NCI-H2196 (cell line): Measurements from ENCODE around the gene ACSL4.
"Not testable (repeated sequence)": the region's sequence is repeated elsewhere in the genome, so short reads cannot be mapped to it uniquely, and the experiment has no call there.

ENCODE experiments used
- DNase-seq: peaks from one replicate; lab custom pipeline; 2025; ENCODE audit not compliant: unreplicated experiment; lab: John Stamatoyannopoulos, UW

The ACSL4 gene

DNA sequence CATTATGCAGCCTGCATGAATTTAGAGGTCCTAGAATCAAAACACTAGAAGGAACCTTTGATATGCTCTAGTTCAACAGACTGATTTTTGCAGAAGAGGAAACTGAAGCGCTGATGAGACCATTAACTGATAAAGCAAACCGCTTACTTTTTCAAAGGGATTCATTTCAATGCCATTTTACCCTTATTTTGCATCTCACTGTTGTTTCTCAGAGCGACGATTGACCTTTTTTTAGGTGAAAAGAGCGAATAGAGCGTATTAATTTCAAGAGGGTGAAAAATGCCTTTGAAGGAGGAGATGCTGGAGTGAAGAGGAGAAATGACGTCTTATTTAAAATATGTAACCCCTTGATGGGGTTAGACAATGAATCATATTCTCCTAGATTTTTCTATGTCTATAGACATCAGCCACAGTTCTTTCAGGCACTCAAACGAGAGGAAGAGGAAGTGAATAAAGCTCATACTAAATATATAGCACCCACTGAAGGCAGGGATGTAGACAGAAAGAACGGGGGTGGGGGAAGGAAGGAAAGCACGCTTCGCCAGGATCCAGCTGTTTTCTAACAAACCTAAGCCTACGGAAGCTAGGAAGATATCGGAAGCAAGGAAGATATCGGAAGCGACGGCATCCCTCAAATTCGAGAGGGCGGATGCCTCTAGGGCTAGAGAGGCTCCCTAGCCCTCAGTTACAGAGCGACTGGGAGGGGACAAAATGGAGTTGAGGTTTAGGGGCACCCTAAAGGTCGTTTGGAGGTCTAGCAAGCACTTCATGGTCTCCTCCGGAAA, 848 bp downstream of the ACSL4 start:
- no peak for DNase-seq

DNA sequence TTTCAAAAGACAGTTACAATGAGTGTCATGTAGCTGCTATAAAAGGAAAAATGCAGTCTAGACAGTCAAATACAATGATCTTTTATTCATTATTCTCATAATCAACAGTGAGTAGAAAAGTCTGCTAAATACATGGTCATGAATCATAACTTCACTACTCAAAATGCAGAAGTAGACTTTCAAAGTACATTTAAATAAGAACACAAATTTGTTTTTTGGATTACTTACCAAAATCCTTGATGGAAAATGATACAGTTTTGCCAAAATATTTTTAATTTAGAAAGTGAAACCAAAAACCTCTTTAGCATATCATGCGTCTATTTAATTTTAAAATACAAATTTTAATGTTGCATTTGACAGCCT, 4.9 kb downstream of the ACSL4 start:
- DNase-seq: no peak

DNA sequence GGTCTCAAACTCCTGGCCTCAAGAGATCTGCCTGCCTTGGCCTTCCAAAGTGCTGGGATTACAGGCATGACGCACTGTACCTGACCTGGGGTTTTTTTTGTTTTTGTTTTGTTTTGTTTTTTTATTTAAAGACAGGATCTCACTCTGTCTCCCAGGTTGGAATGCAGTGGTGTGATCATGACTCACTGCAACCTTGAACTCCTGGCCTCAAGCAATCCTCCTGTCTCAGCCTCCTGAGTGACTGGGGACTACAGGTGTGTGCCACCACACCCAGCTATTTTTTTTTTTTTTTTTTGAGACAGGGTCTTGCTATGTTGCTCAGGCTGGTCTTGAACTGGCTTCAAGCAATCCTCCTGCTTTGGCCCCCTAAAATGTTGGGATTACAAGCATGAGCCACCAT, 8.1 kb downstream of the ACSL4 start:
- not testable (repeated sequence) for DNase-seq

DNA sequence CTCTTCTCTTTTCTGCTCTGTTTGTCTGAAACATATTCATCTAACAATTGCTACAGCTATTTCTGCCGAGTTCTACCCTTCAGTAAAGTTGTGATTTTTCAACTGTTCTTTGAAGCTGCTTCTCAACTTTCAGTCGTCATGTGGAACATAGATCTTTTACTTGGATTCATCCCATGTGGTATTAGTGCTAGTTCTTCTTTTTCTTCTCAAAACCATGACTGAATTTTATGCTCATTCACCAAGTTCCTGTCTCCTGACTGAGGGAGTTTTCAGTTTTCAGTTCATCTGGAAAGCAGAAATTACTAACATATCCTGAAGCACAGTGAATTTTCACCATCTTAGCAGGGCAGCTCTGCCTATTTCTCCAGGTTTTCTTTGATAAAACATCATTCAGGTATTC, 12.1 kb downstream of the ACSL4 start:
- DNase-seq: no peak

DNA sequence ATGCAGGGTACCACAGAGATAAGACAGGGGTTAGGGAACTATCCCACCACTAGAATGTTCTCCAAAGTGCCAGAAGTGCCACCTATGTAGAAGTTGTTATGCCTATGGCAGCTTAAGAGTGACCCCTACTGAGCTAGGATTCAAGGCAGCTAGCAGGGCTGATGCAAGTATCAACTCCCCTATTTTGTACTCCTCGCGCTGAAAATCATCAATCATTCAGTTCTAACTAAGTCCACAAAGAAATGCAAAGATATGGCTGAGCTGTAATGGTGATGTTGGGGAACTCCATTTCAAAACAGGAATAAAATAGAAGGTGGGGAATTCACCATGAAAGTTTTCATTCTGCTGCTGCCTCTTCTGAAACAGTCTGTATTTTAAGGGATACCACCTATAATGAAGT, 13.8 kb downstream of the ACSL4 start:
- DNase-seq: no peak

DNA sequence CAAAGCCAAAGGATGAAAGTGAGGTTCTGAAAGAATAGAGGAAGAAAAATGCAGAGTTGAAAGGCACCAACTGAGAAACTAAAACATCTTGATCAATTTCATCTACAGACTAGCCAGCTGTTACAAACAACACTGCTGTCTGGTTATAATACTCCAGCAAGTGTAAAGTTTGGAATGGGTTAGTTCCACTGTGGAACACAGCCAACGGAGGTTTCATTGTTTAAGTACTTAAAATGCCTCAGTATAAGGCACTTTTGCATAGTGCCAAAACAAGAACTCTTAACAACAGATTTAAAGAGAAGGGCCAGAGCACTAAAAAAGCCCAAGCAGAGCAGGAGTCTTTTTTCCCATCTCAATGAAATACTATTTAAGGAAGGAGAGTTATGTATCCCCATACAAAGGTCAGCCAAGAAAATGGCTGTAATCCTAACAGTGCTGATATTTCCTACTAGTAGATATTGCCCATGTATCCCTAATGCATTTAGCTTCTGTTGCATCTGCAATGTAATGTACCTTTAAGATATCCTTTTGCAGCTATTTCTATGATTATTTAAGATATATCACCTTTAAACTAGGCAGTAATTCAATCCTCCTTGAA, 16.5 kb downstream of the ACSL4 start:
- DNase-seq: no peak

DNA sequence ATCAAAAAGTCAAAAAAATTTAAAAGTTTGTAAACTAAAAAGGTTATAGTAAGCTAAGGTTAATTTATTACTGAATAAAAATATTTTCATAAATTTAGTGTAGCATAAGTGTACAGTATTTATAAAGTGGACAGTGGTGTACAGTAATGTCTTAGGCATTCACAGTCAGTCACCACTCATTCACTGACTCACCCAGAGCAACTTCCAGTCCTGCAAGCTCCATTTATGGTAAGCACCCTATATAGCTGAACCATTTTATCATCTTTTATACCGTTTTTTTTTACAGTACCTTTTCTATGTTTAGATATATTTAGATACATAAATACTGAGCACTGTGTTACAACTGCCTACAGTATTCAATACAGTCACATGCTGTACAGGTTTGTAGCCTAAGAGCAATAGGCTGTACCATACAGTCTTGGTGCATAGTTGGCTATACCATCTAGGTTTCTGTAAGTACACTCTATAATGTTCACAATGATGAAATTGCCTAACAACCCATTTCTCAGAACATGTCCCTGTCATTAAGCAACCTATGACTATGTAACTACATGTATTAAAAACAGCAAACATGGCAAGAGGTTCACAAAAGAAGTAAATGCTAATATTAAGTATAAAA, 18.6 kb downstream of the ACSL4 start:
- no peak for DNase-seq

DNA sequence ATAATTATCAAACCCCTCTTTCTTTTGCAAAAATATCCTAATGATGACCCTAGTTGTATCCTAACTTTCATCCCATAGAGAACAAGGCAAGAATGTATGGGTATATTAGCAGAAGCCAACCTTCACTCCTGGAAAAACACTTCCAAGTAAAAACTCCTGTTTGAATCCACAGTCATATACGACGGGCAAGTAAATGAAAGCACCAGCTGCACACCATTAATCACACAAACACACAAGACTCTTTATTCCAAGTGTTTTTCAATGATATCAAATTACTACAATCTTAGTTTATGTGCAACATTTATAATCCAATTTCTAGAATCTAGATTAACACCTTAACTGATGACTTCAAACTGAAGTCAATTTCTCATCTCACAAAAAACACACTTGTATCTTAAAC, 22.9 kb downstream of the ACSL4 start:
- no peak for DNase-seq

DNA sequence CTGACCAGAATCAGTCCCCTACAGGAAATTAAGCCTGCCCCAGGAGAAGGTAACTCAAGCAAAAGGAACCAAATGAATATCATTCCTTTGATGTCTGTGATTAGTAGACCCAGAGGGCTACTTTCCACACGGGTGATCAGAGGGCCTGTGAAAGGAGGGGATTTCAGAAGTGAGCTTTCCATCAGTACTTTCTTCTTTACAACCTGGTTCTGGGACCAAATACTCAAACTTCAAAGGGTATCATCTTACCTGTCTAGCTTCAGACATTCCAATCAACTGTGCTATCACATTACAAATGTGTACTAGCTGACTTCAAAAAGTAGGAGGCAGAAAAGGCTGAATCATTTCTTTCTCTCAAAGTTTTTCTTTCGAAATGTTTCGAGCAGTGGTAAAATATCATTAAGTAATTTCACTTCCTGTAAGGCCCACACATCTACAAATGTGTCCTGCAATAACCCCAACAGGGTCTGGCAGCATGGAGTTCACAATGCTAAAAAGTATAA, 23.9 kb downstream of the ACSL4 start:
- no peak for DNase-seq

DNA sequence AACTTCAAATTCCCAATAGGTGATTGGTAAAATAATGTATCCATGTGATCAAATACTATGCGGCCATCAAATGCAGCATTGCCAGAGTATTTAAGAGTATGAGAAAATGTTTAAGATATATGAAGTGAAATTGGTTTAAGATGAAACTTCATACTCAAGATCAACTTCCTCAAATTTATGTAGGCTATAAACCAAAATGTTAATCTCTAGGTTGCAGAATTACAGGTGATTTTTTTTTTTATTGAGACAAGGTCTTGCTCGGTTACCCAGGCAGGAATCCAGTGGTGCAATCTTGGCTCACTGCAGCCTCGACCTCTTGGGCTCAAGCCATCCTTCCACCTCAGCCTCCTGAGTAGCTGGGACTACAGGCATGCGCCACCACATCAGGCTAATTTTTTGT, 25.3 kb downstream of the ACSL4 start:
- DNase-seq: no peak

DNA sequence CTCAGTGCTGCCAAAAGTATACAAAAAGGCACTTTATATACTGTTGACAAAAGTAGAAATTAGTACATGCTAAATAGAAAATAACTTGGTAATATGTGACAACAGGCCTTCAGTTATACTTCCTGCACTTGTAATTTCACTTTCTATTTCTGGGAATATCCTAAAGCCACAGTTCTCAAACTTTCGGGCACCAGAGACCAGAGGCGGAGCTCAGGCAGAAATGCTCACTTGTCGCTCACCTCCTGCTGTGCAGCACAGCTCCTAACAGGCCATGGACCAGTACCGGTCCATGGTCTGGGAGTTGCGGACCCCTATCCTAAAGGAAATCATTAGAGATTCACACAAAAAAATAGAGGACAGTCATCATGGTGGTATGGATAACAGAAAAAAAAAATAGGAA, 25.7 kb downstream of the ACSL4 start:
- no peak for DNase-seq

DNA sequence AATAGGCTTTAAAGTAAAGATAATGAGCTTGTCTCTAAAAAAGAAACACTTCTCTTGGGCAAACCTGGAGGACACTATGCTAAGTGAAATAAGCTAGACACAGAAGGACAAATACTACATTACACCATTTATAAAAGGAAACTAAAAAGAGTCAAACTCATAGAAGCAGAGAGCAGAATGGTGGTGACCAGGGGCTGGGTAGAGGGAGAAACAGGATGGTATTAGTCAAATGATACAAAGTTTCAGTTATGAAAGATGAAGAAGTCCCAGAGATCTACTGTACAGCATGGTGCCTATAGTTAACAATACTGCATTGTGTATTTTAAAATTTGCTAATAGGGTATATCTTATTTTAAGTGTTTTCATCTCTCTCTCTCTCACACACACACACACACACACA, 28.5 kb downstream of the ACSL4 start:
- DNase-seq: no peak

DNA sequence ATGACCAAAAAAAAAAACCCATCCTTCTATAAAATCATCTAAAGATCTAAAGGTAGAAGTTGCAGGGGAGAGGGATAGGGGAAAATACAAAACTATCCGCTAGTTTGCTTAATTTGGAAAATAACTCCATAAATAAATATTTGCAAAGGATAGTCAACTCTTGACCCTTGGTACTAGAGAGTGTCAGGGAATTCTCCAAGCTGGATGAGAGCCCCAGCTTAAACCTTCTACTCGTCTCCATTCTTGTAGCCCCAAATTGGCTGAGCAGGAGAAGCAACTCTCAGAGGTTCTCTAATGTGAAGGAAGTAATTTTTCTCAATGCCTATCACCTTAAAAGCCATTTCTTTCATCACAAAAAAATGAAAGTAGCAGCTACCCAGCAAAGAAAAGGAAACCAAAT, 35.2 kb downstream of the ACSL4 start:
- no peak for DNase-seq

DNA sequence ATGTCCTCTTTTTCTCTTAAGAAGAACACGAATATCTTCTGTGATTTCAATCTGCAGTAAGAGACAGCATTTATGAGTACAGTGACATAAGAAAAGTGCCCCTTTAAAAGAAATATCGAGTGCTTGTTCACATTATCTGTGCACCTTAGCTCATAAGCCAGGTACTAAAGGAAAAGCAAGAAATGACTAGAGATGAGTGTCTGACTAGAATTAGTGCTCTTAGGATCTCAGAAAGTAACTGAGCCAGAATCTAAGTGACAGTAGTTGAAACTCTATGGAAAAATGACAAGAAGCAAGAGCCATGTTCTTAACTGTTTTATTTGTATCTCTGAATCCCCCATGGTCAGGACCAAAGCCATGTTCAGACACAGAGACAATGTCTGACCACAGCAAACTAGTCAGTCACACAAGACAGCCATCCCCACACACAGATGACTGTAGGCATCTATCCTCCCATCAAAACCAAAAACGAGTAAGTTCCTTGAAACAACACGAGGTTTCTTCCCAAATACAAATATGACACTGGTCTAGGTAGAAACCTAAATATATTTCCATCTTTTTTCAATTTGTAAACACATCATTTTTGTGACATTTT, 36.8 kb downstream of the ACSL4 start:
- DNase-seq: no peak

DNA sequence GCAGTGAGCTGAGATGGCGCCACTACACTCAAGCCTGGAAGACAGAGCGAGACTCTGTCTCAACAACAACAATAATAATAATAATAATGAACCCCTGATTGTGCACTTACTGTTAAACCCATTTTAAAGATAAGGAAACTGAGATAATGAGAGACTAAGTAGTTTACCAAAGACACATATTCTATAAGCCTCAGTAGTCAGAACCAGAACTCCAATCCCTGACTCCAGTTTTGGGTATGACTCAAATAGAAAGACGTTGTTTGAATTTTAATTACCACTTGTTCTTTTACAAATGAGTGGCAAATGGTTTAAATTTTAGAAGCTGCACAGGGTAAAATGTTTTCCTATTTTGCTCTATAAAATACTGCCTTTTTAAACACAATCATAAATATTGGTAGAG, 37.4 kb downstream of the ACSL4 start:
- DNase-seq: no peak

DNA sequence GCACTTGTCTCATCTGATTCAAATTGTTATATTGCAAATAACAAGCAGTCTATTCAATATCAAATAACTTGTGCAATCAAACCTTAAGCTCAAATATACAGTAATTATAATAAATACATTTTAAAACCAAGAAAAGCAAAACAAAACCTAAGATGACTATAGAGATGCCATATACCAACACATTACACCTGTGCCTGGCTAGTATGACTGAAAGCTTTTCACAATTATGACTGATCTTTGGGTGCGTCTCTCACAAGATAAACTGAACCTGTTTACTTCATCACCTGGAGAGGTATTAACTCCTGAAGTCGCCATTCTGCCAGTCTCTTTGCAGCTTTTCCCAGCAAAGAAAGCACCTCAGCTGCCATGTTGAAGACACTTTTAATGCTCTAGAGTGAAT, 41.3 kb downstream of the ACSL4 start:
- DNase-seq: no peak

DNA sequence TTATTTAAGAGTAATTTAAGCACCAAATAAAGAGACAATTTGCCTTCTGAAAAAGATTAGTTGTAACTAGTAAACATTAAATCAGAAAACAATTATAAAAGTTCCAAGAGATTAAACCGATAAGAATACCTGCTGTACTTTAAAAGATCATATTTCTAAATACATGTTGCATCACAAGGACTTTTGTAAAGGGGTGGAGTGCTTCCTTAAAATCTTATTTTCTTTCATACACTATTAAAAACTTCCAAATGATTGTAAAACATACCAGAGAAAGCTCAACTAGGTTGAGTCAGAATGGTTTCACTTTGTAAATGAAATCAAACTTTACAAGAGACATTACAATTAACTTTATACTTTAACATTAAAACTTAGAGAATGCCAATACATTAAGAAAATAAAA, 41.8 kb downstream of the ACSL4 start:
- no peak for DNase-seq

DNA sequence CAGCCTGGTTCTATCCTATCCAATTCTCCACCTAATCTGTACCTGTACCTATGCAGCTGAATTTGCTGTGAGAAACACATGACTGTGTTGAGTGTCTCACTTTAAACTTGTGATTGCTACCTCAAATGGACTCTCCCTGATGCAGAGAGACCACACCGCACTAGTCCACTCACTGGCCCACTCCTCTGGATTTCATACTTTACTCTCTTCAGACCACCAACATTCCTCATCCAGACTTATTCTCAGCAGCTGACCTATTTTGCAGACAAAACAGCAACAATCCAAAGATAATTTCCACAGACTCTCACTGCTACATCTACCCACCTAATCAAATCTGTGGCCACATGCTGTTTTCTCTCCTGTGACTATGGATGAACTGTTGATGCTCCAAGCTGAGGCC, 45.2 kb downstream of the ACSL4 start:
- no peak for DNase-seq

DNA sequence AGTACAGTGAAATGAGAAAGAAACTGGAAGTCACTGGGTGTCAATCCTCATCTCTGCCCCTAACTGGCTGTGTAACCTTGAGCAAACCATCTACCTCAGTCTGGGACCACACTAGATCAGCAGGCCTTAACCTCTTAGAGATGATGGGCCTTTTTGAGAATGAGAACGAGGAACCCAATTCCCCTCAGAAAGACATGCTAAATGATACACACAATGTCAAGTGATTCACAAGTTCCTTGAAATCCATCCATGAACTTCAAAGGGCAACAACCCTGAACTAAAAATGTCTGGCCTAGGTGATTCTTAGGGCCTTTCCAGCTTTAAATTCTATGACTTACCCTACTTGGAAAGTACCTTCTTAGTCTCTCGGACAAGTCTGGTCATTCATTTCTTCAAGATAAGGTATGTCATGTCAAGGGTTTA, 47.4 kb downstream of the ACSL4 start:
- no peak for DNase-seq

DNA sequence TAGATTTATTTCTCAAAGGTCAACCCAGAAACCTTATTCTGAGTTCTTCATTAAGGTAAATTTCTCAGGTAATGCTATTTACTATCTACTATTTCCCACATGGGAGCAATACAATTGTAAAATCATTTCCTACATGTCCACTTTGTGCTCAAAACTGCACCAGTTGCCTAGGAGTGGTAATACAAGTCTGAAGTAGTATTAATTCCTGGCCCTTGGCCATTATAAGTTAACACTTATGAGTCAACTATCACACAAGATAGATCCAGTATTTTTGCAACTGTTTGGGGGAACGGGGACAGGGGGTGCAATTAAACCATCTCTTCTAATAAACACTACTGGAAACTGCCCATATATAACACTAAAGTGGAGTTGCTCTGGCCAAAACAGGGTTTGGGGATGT, 48.9 kb downstream of the ACSL4 start:
- DNase-seq: no peak

DNA sequence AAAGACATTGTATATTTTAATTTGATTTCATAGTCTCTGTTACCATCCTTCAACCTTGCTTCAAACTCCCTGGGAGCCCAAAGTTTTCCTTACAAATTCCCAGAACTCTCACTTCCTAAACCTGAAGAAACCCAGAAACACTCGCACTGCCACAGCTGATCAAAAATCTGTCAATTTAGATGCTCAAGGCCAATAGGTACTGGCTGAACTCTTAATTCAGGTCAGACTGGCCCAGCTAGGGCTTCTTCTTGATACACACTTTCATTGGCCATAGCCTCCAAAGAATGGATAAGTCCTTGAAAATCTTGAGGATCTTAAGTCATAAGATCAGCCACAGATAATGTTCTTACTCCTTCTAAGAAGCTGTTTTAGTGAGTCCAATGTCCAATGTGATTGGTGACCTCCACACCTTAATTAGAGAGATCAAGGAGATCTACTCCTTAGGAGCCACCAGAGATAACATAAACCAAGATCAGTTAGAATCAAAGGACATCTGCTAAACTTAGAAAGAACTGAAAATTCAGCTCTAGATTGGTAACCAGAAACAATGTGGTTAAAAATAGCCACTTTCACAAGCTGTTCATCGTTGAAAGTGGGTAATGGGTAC, 51.5 kb downstream of the ACSL4 start:
- no peak for DNase-seq

DNA sequence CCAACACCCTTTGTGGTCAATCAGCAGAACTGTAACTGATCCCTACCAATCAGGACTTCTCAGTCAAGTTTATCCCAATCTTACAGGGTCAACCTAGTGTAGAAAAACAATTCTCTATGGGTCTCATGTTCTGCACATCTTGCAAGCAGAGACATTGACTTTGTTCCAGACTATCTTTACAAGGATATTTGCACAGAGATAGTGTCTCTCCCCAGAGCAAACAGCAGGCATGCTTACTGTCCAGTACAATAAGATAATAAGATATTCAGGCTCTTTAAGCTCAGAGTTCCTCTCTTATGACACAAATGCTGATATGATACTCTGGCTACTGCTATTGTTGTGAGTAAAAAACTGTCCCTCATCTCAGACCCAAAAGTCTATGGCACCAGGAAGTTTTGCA, 53.2 kb downstream of the ACSL4 start:
- DNase-seq: no peak
